Activated B cell treated with CpG ODN at 0.5 μM for 24 hours (primary cell): ENCODE measurements around the gene GSE1. TPM values are rescaled to one million over a fixed set of nuclear protein-coding genes. Genes with fewer than 3 reads are reported as not detected.

Experiments
- ATAC-seq: fragments of 200-7000 bp; cut with Tn5 transposase; one replicate; pipeline ENCODE4 v1.10.0; 2021; ENCODE audit warnings: low read depth, mild to moderate bottlenecking, moderate library complexity
- CTCF ChIA-PET: fragments of 350-600 bp; sonication (Branson Sonifier 250); formaldehyde crosslinking; loops from one replicate; lab custom pipeline; 2021; ENCODE audit warnings: antibody characterized with exemption; lab: Charles Lee
- POLR2A ChIA-PET: fragments of 350-600 bp; sonication (Branson Sonifier 250); formaldehyde crosslinking; loops from one replicate; lab custom pipeline; 2021; ENCODE audit warnings: antibody characterized with exemption; lab: Charles Lee
- DNase-seq: peaks from one replicate; pipeline ENCODE4 v3.0.0; 2022
- H3K27ac Mint-ChIP-seq: one replicate; pipeline ENCODE4 v1.8.0; 2020; ENCODE audit warnings: mixed read lengths
- H3K27me3 Mint-ChIP-seq: one replicate; pipeline ENCODE4 v1.8.0; 2021; ENCODE audit warnings: mixed read lengths
- H3K36me3 Mint-ChIP-seq: one replicate; pipeline ENCODE4 v1.8.0; 2021; ENCODE audit warnings: low read depth, mixed read lengths
- H3K4me1 Mint-ChIP-seq: one replicate; pipeline ENCODE4 v1.8.0; 2021; ENCODE audit warnings: mixed read lengths
- H3K4me3 Mint-ChIP-seq: one replicate; pipeline ENCODE4 v1.8.0; 2020; ENCODE audit warnings: mild to moderate bottlenecking, mixed read lengths
- H3K9me3 Mint-ChIP-seq: one replicate; pipeline ENCODE4 v1.8.0; 2020; ENCODE audit warnings: mixed read lengths
- intact Hi-C: fragments of 100-400 bp; cut with micrococcal nuclease; formaldehyde crosslinking; loops from one replicate; pipeline ENCODE4 v1.15.1; 2024
- total RNA-seq: library from RNA; stranded (reverse); gene quantifications from 2 replicates; pipeline ENCODE4 v1.2.3, GENCODE V29; 2022
- TF ChIP-seq, protein P1 (sequence below): fragments of 200-600 bp; IDR thresholded peaks from one replicate; pipeline ENCODE4 v1.8.0; 2022; ENCODE audit warnings: antibody characterized with exemption, mild to moderate bottlenecking

Gene GSE1
- total RNA-seq, 1 donor from 2014 or later, result 48.3 TPM

DNA sequence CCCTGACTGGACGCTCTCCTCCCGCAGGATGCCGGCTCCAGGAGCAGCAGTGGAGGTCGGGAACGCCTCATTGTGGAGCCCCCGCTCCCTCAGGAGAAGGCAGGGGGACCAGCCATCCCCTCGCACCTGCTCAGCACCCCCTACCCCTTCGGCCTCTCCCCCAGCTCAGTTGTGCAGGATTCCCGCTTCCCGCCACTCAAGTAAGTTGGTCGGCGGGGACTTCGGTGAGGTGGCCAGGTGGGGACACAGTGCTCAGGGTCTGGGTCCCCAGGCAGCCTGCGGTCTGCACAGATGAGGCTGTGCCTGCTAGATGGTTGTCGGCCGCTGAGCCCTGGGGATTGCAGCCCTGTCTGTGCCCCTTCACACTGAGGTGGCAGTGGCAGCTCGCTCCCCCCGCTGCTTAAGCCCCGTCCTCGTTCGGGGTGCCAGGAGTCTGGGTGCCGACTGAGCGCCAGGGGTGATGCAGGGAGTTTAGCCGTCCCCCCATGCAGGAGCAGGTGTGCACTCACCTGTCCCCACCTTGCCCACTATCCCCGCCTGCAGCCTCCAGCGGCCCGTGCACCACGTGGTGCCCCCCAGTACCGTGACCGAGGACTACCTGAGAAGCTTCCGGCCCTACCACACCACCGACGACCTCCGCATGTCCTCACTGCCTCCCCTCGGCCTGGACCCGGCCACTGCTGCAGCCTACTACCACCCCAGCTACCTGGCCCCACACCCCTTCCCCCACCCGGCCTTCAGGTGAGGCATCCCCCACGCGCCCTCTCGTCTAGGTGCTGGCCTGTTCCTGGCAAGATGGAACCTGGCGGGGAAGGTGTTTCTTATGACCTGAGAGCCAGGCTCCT is 41.4 kb downstream of the GSE1 start:
- H3K36me3 Mint-ChIP-seq, result peaks cover 59% of the 10 kb centered on the region
- TF ChIP-seq, protein P1, sequence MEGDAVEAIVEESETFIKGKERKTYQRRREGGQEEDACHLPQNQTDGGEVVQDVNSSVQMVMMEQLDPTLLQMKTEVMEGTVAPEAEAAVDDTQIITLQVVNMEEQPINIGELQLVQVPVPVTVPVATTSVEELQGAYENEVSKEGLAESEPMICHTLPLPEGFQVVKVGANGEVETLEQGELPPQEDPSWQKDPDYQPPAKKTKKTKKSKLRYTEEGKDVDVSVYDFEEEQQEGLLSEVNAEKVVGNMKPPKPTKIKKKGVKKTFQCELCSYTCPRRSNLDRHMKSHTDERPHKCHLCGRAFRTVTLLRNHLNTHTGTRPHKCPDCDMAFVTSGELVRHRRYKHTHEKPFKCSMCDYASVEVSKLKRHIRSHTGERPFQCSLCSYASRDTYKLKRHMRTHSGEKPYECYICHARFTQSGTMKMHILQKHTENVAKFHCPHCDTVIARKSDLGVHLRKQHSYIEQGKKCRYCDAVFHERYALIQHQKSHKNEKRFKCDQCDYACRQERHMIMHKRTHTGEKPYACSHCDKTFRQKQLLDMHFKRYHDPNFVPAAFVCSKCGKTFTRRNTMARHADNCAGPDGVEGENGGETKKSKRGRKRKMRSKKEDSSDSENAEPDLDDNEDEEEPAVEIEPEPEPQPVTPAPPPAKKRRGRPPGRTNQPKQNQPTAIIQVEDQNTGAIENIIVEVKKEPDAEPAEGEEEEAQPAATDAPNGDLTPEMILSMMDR, result no peak
- H3K27me3 Mint-ChIP-seq, result no peaks in the 10 kb centered on the region
- intact Hi-C loops, result no loop called here
- peaks cover 3% of the 10 kb centered on the region for H3K4me1 Mint-ChIP-seq
- ATAC-seq, result no peak
- ChIA-PET CTCF (no interaction called here), POLR2A (no interaction called here)
- no peak for DNase-seq
- no peak overlapping the region for H3K27ac Mint-ChIP-seq
- no peaks in the 10 kb centered on the region for H3K9me3 Mint-ChIP-seq
- no peak overlapping the region for H3K4me3 Mint-ChIP-seq

DNA sequence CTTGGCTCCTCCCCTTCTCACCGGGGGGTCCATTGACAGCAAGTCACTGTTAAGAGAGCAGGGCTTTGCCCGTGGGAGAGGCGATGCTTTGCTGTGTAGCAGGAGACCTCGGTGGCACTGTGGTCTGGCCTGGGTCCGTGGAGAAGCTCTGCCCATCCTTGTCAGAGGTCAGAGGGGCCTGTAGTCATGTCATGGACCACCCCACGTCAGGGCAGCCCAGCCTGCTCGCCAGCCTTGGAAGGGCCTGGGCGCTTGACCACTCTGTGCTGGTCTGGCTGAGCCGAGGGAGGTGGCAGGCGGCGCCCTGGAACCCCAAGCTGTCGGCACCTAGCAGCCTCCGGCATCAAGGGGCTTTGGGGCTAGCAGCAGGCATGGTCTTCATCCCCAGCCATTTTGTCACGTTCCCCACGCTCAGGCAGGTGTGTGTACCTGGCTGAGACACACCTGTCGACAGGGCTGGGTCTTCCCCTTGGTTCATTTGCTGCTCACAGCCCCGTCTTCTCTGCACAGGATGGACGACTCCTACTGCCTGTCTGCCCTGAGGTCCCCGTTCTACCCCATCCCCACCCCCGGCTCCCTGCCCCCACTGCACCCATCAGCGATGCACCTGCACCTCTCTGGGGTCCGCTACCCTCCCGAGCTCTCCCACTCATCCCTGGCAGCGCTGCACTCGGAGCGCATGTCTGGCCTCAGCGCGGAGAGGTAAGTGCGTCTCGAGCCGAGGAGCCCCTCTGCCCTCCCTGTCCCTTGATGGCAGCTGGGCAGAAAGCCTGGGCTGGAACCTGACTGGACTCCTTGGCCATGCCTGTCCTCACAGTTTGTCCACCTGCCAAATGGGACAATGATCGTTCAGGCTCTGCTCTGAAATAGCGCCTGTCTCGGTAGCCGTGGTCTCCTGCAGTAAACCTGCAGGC is 42.4 kb downstream of the GSE1 start:
- TF ChIP-seq, protein P1, result no peak
- Mint-ChIP-seq H3K4me3 (no peak overlapping the region), H3K27me3 (no peaks in the 10 kb centered on the region), H3K36me3 (peaks cover 63% of the 10 kb centered on the region), H3K27ac (no peak overlapping the region), H3K4me1 (peaks cover 3% of the 10 kb centered on the region), H3K9me3 (no peaks in the 10 kb centered on the region)
- ChIA-PET CTCF (no interaction called here), POLR2A (no interaction called here)
- no peak for ATAC-seq
- no peak for DNase-seq
- intact Hi-C loops, result no loop called here

DNA sequence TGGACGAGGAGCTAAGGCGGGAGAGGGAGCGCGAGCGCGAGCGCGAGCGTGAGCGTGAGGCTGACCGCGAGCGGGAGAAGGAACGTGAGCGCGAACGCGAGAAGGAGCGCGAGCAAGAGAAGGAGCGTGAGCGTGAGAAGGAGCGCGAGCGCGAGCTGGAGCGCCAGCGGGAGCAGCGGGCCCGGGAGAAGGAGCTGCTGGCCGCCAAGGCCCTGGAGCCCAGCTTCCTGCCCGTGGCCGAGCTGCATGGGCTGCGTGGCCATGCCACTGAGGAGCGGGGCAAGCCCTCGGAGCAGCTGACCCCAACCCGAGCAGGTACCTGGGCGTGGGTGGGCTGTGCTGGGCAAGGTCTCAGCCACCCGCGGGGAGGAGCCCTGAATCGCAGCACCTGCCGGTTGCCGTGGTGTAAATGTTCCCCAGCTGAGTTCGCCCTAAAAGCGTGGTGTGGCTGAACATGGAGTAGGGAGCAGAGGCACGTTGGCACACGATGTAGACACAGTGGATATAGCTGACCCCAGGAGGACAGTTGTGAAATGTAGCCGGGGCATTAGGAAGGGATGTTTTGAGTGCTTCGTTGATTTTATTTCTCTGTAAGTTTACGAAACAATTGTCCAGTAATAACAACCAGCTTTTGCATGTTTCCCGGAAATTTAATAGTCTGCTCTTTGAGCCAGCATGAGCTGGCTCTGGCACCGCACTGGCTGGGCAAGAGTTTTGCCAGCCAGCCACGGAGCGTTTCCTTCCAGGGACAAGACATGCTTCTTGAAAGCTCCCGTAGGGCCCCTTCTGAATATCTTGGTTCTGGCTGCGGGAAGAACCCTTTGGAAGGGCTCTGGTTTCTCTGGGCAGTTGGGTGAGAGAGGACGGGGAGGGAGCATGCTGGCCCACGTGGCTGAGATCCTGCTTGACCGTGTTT is 43.5 kb downstream of the GSE1 start:
- POLR2A ChIA-PET, result interaction anchor here (0.6 to 0.9 kb wide), 2 partner anchors 41 to 464 kb away, joined by 4 to 7 read pairs; no protein-coding TSS in a partner anchor
- Mint-ChIP-seq H3K36me3 (peaks cover 67% of the 10 kb centered on the region), H3K9me3 (no peaks in the 10 kb centered on the region), H3K27ac (no peak overlapping the region), H3K27me3 (no peaks in the 10 kb centered on the region), H3K4me3 (no peak overlapping the region), H3K4me1 (peaks cover 3% of the 10 kb centered on the region)
- DNase-seq (no peak), ATAC-seq (no peak)
- CTCF ChIA-PET, result interaction anchor here (4.9 kb wide), 1 partner anchor 104 kb away, joined by 22 read pairs; no protein-coding TSS in a partner anchor
- intact Hi-C loops, result no loop called here
- TF ChIP-seq, protein P1, result no peak

DNA sequence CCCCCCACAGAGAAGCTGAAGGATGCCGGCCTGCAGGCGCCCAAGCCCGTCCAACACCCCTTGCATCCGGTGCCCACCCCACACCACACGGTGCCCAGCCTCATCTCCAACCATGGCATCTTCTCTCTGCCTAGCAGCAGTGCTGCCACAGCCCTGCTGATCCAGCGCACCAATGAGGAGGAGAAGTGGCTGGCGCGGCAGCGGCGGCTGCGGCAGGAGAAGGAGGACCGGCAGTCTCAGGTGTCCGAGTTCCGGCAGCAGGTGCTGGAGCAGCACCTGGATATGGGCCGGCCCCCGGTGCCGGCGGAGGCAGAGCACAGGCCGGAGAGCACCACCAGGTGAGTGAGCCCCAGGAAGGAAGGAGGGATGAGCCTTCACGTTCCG is 44.1 kb downstream of the GSE1 start:
- ChIA-PET POLR2A (interaction anchor here (0.9 kb wide), 1 partner anchor 41 kb away, joined by 4 read pairs; no protein-coding TSS in a partner anchor), CTCF (interaction anchor here (4.9 kb wide), 1 partner anchor 103 kb away, joined by 22 read pairs; no protein-coding TSS in a partner anchor)
- H3K27me3 Mint-ChIP-seq, result no peaks in the 10 kb centered on the region
- no peaks in the 10 kb centered on the region for H3K9me3 Mint-ChIP-seq
- H3K4me3 Mint-ChIP-seq, result no peak overlapping the region
- DNase-seq (no peak), ATAC-seq (no peak)
- H3K4me1 Mint-ChIP-seq, result no peaks in the 10 kb centered on the region
- intact Hi-C loops, result no loop called here
- peaks cover 66% of the 10 kb centered on the region for H3K36me3 Mint-ChIP-seq
- TF ChIP-seq, protein P1, result no peak
- no peak overlapping the region for H3K27ac Mint-ChIP-seq
